ENCODE measurements around the gene HES4. TPM values are rescaled to one million over a fixed set of nuclear protein-coding genes. Genes with fewer than 3 reads are reported as not detected.

The HES4 gene
- total and polyA plus RNA-seq, 2 donors (not counting 3 experiments of a cell fraction or from before 2014, with no cell fraction given), result 30.5 to 37.6 TPM

DNA sequence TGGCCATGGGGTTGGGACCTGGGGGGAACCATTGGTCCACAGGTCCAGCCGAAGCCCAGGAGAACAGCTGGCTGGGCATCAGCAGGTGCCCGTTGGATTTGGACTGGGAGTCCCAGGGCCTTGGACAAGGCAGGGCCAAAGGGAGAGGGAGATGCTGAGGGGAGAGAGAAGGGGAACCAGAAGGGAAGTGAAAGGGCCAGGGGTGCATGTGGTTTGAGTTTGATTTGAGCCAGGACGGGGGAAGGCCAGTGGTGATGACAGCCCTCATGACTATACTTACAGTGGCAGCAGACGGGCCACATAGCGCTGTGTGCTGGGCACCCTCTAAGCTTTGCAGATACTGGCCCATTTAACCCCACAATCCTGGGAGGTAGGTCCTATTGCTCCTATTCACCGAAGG, 38.8 kb upstream of the HES4 start:
- no peaks in the 10 kb centered on the region for H3K79me2 ChIP-seq (ENCODE audit: control insufficient read depth, insufficient read depth, low read length)

More for the DNA sequence above, 38.8 kb upstream of the HES4 start:
- POLR2A ChIA-PET, result no interaction called here
- CTCF ChIA-PET, result interaction anchor here (1.7 kb wide), 1 partner anchor 25 kb away, joined by 4 read pairs; no protein-coding TSS in a partner anchor
- H3K9ac ChIP-seq (replicated peaks; ENCODE audit: extremely low read depth, insufficient read depth, low read length), result no peak overlapping the region
- FAIRE-seq (no peak), DNase-seq (ENCODE audit: low read depth, low spot score) (no peak)
- H4K20me1 ChIP-seq (replicated peaks; ENCODE audit: control insufficient read depth, extremely low read depth, insufficient read depth, low read length), result no peaks in the 10 kb centered on the region
- H3K4me2 ChIP-seq (ENCODE audit: insufficient read depth, low read length), result no peak overlapping the region
- intact Hi-C loops (cut with micrococcal nuclease), result no loop called here
- H2AFZ ChIP-seq (ENCODE audit: low read depth, low read length), result no peak overlapping the region
- no peaks in the 10 kb centered on the region for H3K27me3 ChIP-seq (ENCODE audit: control insufficient read depth in 2 of 2, insufficient read depth in 2 of 2, low read length in 2 of 2)
- TF ChIP-seq GATA2 (IDR thresholded peaks at IDR 0.05; ENCODE audit: insufficient read depth, insufficient read length, low read depth, low read length) (no peak), POLR2A (IDR thresholded peaks at IDR 0.05; ENCODE audit: low read depth, low read length) (no peak), EZH2 (IDR thresholded peaks at IDR 0.05; ENCODE audit: borderline replicate concordance, low read depth, low read length, severe bottlenecking) (no peak), FOS (IDR thresholded peaks at IDR 0.05; ENCODE audit: borderline replicate concordance, insufficient read depth, low read length) (no peak), JUN (IDR thresholded peaks at IDR 0.05; ENCODE audit: borderline replicate concordance, insufficient read depth, insufficient read length, low read depth) (no peak), POLR2AphosphoS5 (IDR thresholded peaks at IDR 0.05; ENCODE audit: insufficient read depth, low read depth, low read length) (no peak), MAX (IDR thresholded peaks at IDR 0.05; ENCODE audit: insufficient read depth, insufficient read length) (no peak), CTCF (IDR thresholded peaks at IDR 0.05; ENCODE audit: extremely low read depth in 1 of 2, insufficient read depth in 1 of 2, low read depth in 1 of 2, low read length in 2 of 2) (no peak), MYC (IDR thresholded peaks at IDR 0.05; ENCODE audit: low read depth, low read length) (no peak)
- H3K9me3 ChIP-seq (replicated peaks; ENCODE audit: control insufficient read depth, insufficient read depth, low read length), result no peaks in the 10 kb centered on the region
- H3K4me3 ChIP-seq (replicated peaks in 1 of 3; ENCODE audit: insufficient read depth in 1 of 3, low read depth in 1 of 3, low read length in 3 of 3), result no peak overlapping the region
- H3K36me3 ChIP-seq (ENCODE audit: control insufficient read depth in 2 of 2, extremely low read depth in 1 of 2, insufficient read depth in 2 of 2, low read length in 2 of 2), result peaks cover 0 to 10% of the 10 kb centered on the region in 2 experiments
- dilution Hi-C loops (cut with MboI; ENCODE audit: extremely low pct_ligation_motif_present, low sequenced_read_pairs), result no loop called here
- BruUV-seq (replicated peaks), result no TSS peak
- no peak overlapping the region for H3K27ac ChIP-seq (ENCODE audit: insufficient read depth, low read depth, low read length)
- H3K9me1 ChIP-seq (replicated peaks; ENCODE audit: control insufficient read depth, extremely low read depth, insufficient read depth, low read length), result no peaks in the 10 kb centered on the region
- H3K4me1 ChIP-seq (ENCODE audit: control insufficient read depth, extremely low read depth, insufficient read depth, low read length), result peaks cover 7% of the 10 kb centered on the region
